NCI-H1436 (cell line): Measurements from ENCODE around the gene SLC40A1.

ENCODE experiments used
- DNase-seq: peaks from one replicate; lab custom pipeline; 2025; lab: John Stamatoyannopoulos, UW

SLC40A1 gene

GRCh38 chr2:189512879-189513278, 67.7 kb downstream of the SLC40A1 start:
- DNase-seq: no peak

- no peak for DNase-seq
Measured at GRCh38 chr2:189511960-189512319, 68.6 kb downstream of the SLC40A1 start.

- no peak for DNase-seq
Measured at GRCh38 chr2:189511210-189511959, 69.2 kb downstream of the SLC40A1 start.
